Small intestine (tissue), 7 donors: ENCODE results near the gene VMO1. TPM values are rescaled to one million over a fixed set of nuclear protein-coding genes. Genes with fewer than 3 reads are reported as not detected.
A peak's percentile ranks its signal among the peaks of the same experiment; 100 is the strongest.

Source experiments
- DNase-seq, 2 donors: peaks; one replicate each; pipeline versions ENCODE4 v3.0.0 to v3.0.0-alpha.2; 2013
- FAIRE-seq: peaks from 2 replicates; lab custom pipeline; 2012; peaks lifted over from hg19 to GRCh38; lab: Jason Lieb, UNC
- H3K27ac ChIP-seq, 3 donors: one replicate each; pipeline ENCODE4 v1.5.1; 2013; ENCODE audit warnings: low read length in 2 of 3, mild to moderate bottlenecking in 2 of 3, control low read depth in 1 of 3, inconsistent platforms in 1 of 3, low read depth in 1 of 3, moderate library complexity in 1 of 3
- H3K27me3 ChIP-seq, 3 donors: one replicate each; pipeline ENCODE4 v1.6.1; 2013; ENCODE audit warnings: low read length in 3 of 3, inconsistent platforms in 1 of 3; ENCODE audit not compliant: control insufficient read depth in 3 of 3, insufficient read depth in 3 of 3
- H3K36me3 ChIP-seq, 3 donors: one replicate each; pipeline ENCODE4 v1.6.1; 2013; ENCODE audit warnings: low read length in 3 of 3, inconsistent platforms in 1 of 3, low read depth in 1 of 3, mild to moderate bottlenecking in 1 of 3, moderate library complexity in 1 of 3; ENCODE audit not compliant: control insufficient read depth in 3 of 3, insufficient read depth in 2 of 3
- H3K4me1 ChIP-seq, 3 donors: one replicate each; pipeline ENCODE4 v1.6.1; 2013; ENCODE audit warnings: low read length in 2 of 3, inconsistent platforms in 1 of 3, low read depth in 1 of 3, mild to moderate bottlenecking in 1 of 3, moderate library complexity in 1 of 3; ENCODE audit not compliant: control insufficient read depth in 3 of 3, insufficient read depth in 2 of 3
- H3K4me3 ChIP-seq, 3 donors: one replicate each; pipeline ENCODE4 v1.5.1; 2013; ENCODE audit warnings: low read length in 3 of 3, control low read depth in 1 of 3, inconsistent platforms in 1 of 3, low read depth in 1 of 3, mild to moderate bottlenecking in 1 of 3, moderate library complexity in 1 of 3
- H3K9me3 ChIP-seq, 2 donors: one replicate each; pipeline ENCODE4 v1.6.1; 2013; ENCODE audit warnings: low read depth in 1 of 2, low read length in 1 of 2; ENCODE audit not compliant: control insufficient read depth in 2 of 2, insufficient read depth in 1 of 2
- WGBS, 3 donors: extraction: QIAGEN DNeasy Blood & Tissue Kit; methylation state at CpG; one replicate each; pipeline ENCODE4 v1.1.7; 2013; 5-methylcytosine and 5-hydroxymethylcytosine counted together
- polyA plus RNA-seq, 4 donors: library from polyadenylated mRNA; stranded (reverse) in 3 of 4; unstranded in 1 of 4; fragments of 200-250 nt in 3 of 4; fragments of 120-200 nt in 1 of 4; gene quantifications; one replicate each; pipeline versions ENCODE4 v1.2.1 to v1.2.3, GENCODE V29; 2013
- donor health status: healthy with polysubstance abuse.
- donor health status: control.
- donor health status: control.
- donor health status: Bipolar disorder and iron deficiency.
- donor health status: healthy.

VMO1 gene
- polyA plus RNA-seq, 4 donors: 1.3 to 6.9 (median 4.2) TPM

DNA sequence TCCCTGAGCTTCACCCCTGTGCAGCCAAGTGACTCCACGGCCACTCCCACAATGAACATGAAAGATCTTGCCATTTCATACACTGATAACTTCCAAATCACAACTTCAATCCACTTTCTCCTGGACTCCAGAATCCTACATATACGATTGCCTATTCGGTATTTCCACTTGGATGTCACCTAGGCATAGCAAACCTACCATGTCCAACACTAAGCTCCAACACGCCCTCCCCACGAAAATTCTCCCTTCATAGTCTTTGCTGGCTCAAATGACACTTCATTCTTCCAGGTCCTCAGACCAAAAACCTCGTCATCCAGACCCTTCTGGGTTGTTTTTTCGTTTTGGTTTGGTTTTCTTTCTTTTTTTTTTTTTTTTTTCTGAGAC, 4.5 kb upstream of the VMO1 start:
- Histone ChIP-seq H3K4me1 (peaks cover 0 to 35% (median 10%) of the 10 kb centered on the region in 3 donors), H3K36me3 (no peaks in the 10 kb centered on the region), H3K9me3 (no peaks in the 10 kb centered on the region), H3K27ac (peak overlapping the region; percentile 98 to 100 (median 99)), H3K27me3 (peaks cover 0 to 13% (median 4%) of the 10 kb centered on the region in 3 donors), H3K4me3 (peak overlapping the region in 2 of 3 donors; percentile 87 to 95)
- WGBS, 3 donors: 17 to 28% (median 26%) methylated on average over 7 of the region's 7 CpGs
- DNase-seq: no peak
- no peak for FAIRE-seq

DNA sequence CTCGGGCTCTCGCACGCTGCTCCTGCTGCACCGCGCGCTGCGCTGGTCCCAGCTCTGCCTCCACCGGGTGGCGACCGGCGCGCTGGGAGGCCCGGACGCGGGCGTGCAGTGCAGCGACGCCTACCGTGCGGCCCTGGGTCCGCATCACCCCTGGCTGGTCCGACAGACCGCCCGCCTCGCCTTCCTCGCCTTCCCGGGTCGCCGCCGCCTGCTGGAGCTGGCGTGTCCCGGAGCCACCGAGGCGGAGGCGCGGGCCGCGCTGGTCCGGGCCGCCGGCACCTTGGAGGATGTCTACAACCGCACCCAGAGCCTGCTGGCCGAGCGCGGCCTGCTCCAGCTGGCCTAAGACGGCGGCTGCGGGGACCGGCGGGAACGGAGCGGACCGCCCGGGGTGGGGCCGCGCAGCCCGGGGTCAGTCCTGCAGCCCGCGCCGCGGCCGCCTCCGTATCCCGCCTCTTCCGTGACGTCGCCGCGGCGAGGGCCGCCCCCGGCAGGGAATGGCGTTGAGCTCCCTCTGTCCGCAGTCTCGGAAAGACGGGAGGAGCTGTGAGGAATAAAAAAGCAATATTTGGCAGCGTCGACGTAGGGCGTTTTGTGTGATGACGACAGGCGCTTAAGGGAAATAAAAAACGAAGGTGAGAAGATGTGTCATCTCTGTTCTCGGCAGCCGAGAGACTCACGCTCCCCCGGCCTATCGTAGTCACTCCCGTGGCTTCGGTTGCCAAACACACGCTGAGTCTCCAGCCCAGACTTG, 4.0 kb upstream of the VMO1 start:
- H3K36me3 ChIP-seq: no peaks in the 10 kb centered on the region
- peak; percentile 90 to 94 for DNase-seq
- peak overlapping the region; percentile 48 to 95 (median 87) for H3K4me3 ChIP-seq
- H3K4me1 ChIP-seq: peaks cover 0 to 41% (median 10%) of the 10 kb centered on the region in 3 donors
- WGBS, 3 donors: 0% methylated on average over 64 to 91 of the region's 91 CpGs
- H3K27ac ChIP-seq: peak overlapping the region; percentile 98 to 100 (median 99)
- peaks cover 0 to 19% (median 5%) of the 10 kb centered on the region in 3 donors for H3K27me3 ChIP-seq
- FAIRE-seq: no peak
- H3K9me3 ChIP-seq: no peaks in the 10 kb centered on the region

DNA sequence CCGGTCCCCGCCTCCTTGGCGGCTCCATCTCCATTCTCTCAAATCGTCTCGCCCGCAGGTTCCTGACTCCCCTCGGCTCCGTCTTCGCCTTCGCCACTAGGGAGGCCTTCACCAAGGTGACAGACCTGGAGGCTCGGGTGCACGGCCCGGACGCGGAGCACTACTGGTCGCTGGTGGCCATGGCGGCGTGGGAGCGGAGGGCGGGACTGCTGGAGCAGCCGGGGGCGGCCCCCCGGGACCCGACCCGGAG, 3.5 kb upstream of the VMO1 start:
- Histone ChIP-seq H3K27me3 (peaks cover 0 to 24% (median 5%) of the 10 kb centered on the region in 3 donors), H3K27ac (peak overlapping the region; percentile 98 to 100 (median 99)), H3K9me3 (no peaks in the 10 kb centered on the region), H3K4me1 (peaks cover 0 to 41% (median 10%) of the 10 kb centered on the region in 3 donors), H3K36me3 (no peaks in the 10 kb centered on the region), H3K4me3 (peak overlapping the region; percentile 48 to 95 (median 87))
- WGBS, 3 donors: 0% methylated on average over 19 to 25 of the region's 25 CpGs
- no peak for DNase-seq
- no peak for FAIRE-seq

DNA sequence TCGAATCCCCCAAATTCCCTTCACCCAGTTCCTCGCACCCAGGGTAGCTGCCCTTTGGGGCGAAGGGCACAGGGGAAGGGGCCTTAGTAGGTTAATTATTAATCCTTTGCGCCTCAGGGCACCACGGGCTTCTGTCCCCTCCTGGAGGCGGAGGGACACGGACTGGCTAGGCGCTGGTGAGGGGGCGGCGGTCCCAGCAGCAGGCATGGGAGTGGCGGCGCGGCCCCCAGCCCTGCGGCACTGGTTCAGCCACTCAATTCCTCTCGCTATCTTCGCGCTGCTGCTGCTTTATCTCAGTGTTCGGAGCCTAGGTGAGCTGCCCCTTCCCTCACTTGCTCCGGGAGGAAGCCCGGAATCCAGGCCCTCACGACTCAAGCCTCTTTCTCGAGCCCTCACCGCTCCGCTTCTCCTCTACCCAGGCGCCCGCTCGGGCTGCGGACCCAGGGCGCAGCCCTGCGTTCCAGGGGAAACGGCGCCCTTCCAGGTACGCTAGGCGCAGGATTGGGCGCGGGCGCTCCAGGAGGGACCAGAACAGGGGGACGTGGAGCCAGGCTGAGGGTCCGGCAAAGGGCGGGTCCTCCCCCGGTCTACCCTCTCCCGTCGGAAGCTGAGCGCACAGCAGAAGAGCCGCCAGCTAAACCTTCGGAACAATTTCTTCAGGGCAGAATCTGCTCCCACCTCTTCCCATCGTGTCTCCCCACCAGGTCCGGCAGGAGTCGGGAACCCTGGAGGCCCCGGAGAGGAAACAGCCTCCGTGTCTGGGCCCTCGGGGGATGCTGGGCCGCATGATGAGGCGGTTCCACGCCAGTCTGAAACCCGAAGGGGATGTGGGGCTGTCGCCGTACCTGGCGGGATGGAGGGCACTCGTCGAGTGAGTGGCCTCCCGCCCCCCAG, 2.9 kb upstream of the VMO1 start, which contains the start of gene GLTPD2:
GLTPD2 (plus strand) TSS at position 158 of the 894 bp plus-strand sequence; CDS start at position 206, 48 bp downstream.
- FAIRE-seq: no peak
- no peaks in the 10 kb centered on the region for H3K36me3 ChIP-seq
- 9 to 22% (median 22%) methylated on average over 50 to 62 of the region's 62 CpGs for WGBS, 3 donors
- H3K27ac ChIP-seq: peak within 1 kb of the TSS; percentile 98 to 100 (median 99)
- no peaks in the 10 kb centered on the region for H3K9me3 ChIP-seq
- DNase-seq: peak; percentile 69 to 84
- H3K4me1 ChIP-seq: peaks cover 0 to 41% (median 10%) of the 10 kb centered on the region in 3 donors
- peak within 1 kb of the TSS; percentile 48 to 95 (median 87) for H3K4me3 ChIP-seq
- peaks cover 0 to 30% (median 5%) of the 10 kb centered on the region in 3 donors for H3K27me3 ChIP-seq

DNA sequence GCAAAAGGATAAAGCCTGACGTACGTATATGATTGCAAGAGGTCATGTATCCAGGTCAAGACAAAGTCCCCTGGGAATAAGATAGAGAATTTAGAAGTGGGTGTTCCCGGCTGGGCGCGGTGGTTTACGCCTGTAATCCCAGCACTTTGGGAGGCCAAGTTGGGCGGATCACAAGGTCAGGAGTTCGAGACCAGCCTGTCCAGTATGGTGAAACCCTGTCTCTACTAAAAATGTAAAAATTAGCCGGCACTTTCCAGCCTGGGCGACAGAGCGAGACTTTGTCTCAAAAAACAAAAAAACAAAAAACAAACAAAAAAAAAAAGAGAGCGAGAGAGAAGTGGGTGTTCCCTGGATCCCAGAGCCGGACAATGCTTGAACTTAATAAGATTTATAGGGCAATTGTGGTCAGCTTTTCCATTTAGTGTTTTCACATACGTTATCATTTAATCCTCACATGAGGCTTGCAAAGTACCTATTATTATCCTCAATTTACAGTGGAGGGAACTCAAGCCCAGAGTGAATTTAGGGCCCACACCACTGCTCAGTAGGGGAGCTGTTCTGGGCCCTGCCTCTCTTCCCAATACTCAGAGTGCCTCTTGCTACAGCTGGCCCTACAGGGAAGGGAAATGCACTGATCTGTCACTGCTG, 2.1 kb upstream of the VMO1 start:
- Histone ChIP-seq H3K27me3 (peaks cover 0 to 37% (median 6%) of the 10 kb centered on the region in 3 donors), H3K9me3 (no peaks in the 10 kb centered on the region), H3K4me1 (peaks cover 0 to 41% (median 10%) of the 10 kb centered on the region in 3 donors), H3K27ac (peak overlapping the region; percentile 98 to 100 (median 99)), H3K36me3 (no peaks in the 10 kb centered on the region), H3K4me3 (peak overlapping the region in 2 of 3 donors; percentile 87 to 95)
- 36 to 59% (median 51%) methylated on average over 14 of the region's 14 CpGs for WGBS, 3 donors
- no peak for FAIRE-seq
- no peak for DNase-seq

DNA sequence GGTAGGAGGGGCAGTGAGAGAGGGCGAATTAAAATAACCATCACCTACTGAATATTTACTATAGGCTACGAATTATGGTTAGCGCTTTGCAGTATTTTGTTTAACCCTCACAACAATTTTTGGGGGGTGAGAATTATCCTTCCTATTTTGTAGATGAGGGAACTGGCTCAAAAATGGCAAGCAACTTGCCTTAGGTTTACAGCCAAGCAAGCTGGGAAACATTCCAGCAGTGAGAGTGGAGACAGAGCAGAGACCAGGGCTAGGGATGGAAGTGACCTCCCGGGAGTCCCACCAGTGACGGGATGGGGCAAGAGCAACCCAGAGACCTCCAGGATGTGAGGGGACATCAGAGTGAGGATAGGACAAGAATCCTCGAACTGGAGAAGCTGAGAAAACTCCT, 352 bp upstream of the VMO1 start:
- 24 to 64% (median 58%) methylated on average over 6 of the region's 6 CpGs for WGBS, 3 donors
- Histone ChIP-seq H3K4me3 (no peak overlapping the region), H3K36me3 (peaks cover 0 to 10% (median 0%) of the 10 kb centered on the region in 3 donors), H3K27ac (peak overlapping the region in 2 of 3 donors; percentile 12 to 98), H3K27me3 (peaks cover 0 to 46% (median 10%) of the 10 kb centered on the region in 3 donors), H3K4me1 (peaks cover 0 to 41% (median 10%) of the 10 kb centered on the region in 3 donors), H3K9me3 (peaks cover 0 to 6% of the 10 kb centered on the region in 2 donors)
- FAIRE-seq (no peak), DNase-seq (peak in 1 of 2 donors; percentile 40)

DNA sequence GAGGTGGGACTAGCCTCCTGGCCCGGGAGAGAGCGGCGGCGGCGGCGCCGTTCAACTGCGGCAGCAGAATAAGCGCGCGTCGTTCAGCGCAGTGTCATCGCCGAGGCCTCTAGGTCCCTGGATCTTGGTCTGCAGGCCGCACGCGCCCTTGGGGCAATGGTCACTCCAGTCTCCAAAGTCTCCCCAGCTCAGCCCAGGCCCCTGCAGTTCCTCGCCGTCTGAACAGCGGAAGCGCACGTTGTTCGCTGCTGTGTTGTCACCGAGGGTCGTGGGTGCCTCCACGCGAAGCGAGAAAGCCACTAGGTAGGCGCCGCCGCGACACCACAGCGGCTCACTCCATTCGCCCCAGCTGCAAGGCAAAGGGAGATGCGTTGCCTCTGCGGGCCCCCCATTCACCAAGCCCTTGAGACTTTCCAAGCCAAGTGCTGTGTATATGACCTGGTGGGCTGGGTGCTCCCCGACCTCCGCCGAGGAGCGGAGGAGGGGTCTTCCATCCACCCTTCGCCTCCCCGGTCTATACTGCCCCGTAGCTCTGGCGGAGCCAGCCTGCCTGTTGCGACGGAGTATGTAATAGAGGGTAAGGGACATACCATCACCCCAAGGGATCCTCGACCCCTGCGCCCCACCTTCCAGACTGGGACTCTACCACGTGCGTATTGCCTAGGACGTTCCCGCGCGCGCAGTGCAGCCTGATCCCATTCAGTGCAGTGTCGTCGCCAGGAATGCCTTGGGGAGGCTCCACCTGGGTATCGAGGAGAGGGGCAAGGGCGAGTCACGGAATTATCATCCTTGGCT, 656 bp downstream of the VMO1 start:
- 18 to 76% (median 62%) methylated on average over 57 to 61 of the region's 61 CpGs for WGBS, 3 donors
- Histone ChIP-seq H3K9me3 (peaks cover 0 to 6% of the 10 kb centered on the region in 2 donors), H3K27ac (no peak overlapping the region), H3K4me1 (peaks cover 0 to 37% (median 10%) of the 10 kb centered on the region in 3 donors), H3K27me3 (peaks cover 0 to 46% (median 10%) of the 10 kb centered on the region in 3 donors), H3K36me3 (peaks cover 0 to 12% (median 0%) of the 10 kb centered on the region in 3 donors), H3K4me3 (peak overlapping the region in 1 of 3 donors; percentile 6)
- DNase-seq (peak in 1 of 2 donors; percentile 74), FAIRE-seq (no peak)
